GM19463 (cell line): ENCODE results near the gene SASH3.

Experiments used
- ATAC-seq: cut with Tn5 transposase; IDR thresholded peaks from one replicate; pipeline ENCODE4 v1.9.1; 2021; ENCODE audit warnings: mild to moderate bottlenecking, moderate library complexity; ENCODE audit not compliant: unreplicated experiment

SASH3 gene

DNA sequence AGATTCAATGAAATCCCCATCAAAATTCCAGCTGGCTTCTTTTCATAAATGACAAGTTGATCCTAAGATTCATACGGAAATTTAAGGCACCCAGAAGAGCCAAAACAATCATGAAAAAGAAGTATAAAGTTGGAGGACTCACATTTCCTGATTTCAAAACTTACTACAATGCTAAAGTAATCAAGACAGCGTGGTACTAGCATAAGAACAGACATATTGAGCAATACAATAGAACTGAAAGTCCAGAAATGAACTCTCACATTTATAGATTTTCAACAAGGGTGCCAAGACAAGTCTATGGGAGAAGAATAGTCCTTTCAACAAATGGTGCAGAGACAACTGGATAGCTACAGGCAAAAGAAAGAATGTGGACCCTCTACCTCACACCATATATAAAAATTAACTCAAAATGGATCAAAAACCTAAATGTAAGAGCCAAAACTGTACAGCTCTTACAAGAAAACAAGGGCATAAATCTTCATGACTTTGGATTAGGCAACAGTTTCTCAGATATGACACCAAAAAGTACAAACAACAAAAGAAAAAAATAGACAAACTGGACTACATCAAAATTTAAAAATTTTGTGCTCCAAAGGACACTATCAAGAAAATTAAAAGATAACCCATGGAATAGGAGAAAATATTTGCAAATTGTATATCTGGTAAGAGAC, 28.5 kb downstream of the SASH3 start:
- ATAC-seq, result no peak

DNA sequence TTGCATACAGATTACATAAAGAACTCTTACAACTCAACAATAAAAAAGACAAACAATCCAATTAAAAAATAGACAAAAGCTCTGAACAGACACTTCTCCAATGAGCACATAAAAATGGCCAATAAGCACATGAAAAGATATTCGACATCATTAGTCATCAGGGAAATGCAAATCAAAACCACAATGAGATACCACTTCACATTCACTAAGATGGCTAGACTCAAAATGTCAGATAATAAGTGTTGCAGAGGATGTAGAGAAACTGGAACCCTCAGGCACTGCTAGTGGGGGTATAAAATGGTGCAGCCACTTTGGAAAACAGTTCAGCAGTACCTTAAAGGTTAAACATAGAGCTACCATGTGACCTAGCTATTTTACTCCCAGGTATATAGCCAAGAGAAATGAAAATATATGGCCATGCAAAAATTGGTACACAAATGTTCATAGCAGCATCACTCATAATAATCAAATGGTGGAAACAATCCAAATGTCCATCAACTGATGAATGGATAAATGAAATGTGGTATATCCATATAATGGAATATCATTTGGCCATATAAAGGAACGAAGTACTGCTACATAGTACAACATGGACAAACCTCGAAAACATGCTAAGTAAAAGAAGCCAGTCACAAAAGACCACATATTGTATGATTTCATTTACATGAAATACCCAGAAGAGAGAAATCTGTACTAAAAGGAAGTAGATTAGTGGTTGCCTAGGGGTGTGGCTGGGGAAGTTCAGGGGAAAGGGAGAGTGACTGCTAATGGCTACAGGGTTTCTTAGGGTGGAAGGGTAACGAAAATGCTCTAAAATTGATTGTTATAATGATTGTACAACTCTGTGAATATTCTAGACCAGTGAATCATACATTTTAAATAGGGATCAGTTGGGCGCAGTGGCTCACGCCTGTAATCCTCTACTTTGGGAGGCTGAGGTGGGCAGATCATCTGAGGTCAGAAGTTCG, 29.4 kb downstream of the SASH3 start:
- ATAC-seq, result no peak

DNA sequence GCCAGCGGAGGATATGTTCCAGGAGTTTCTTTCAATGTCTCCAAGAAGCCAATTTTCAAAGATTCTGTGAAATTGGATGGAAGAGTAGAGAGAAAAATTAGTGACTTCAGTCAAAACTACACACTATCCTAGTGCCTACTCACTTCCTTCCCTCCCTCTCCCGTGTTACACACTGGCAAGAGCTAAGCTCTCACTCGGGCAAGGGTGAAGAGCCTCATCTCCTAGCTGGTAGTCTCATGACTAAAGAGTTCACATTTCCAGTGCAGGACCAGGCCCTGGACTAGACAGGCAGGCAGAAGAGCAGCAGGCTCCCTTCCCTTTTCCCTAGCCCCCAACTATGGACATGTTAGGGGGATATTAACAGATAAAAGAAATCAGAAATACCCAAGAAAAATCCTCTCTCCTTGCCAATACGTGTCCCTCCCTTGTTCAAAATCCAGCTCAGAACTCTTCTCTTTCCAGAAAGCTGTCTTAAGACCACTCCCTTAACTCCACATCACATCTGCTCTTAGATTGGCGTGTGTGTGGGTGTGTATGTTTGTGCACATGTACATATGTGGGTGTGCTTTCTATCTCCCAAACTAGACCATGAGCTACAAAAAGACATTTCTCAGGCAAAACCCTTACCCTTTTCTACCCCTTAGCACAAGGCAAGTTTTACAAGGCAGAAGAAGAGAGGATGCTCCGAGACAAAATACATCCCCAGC, 34.1 kb downstream of the SASH3 start:
- no peak for ATAC-seq

DNA sequence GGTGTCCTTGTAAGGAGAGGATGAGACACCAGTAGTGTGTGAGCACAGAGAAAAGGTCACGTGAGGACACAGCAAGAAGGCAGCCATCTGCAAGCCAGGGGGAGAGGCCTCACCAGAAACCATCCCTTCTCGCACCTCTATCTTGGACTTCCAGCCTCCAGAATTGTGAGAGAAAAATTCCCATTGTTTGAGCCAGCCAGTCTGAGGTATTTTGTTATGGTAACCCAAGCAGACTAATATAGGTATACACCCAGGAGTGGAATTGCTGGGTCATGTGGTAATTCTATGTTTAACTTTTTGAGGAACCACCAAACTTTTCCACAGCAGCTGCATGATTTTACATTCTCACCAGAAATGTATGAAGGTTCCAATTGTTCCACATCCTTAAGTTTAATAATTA, 38.4 kb downstream of the SASH3 start:
- ATAC-seq, result no peak

DNA sequence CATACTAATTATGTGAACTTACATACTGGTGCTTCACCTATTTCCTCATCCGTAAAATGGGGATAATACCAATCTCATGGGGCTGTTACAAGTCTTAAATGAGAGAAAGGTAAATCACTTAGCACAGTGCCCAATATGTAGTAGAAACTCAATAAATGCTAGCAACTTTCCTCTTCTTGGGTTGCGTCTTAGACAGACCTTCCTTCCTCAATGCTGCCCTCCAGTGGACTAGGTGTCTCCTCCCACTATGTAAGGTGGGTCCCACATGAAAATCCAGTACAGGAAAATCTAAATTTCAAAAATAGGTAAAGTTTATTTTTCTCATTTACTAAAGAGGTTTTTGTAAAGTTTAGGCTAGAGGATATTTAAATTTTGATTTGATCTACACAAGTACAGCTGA, 43.4 kb downstream of the SASH3 start:
- peak; percentile 72 for ATAC-seq

DNA sequence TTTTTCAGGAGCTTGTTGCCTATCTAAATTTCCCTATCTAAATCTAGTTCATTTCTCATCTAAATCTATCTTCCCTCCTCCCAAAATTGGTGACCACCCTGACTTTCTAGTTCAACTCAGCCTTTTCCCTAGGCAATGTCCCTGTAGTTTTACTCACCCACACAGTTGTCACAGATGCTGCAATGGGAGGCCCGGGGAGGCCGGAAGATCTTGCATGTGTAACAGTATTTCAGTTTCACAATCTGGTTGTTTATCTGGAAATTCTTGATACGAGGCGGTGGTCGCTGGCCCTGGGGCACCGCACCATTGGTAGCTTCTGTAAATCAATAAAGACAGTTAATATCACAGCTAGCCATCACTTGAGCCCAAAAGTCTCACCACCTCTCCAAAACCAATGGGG, 43.8 kb downstream of the SASH3 start:
- ATAC-seq, result no peak

GRCh38 chrX:129824620-129825019, 44.9 kb downstream of the SASH3 start:
- ATAC-seq, result no peak

- ATAC-seq, result no peak
These were observed 46.2 kb downstream of the SASH3 start for GRCh38 chrX:129825746-129826505.

GRCh38 chrX:129830494-129830893, 50.7 kb downstream of the SASH3 start:
- no peak for ATAC-seq

DNA sequence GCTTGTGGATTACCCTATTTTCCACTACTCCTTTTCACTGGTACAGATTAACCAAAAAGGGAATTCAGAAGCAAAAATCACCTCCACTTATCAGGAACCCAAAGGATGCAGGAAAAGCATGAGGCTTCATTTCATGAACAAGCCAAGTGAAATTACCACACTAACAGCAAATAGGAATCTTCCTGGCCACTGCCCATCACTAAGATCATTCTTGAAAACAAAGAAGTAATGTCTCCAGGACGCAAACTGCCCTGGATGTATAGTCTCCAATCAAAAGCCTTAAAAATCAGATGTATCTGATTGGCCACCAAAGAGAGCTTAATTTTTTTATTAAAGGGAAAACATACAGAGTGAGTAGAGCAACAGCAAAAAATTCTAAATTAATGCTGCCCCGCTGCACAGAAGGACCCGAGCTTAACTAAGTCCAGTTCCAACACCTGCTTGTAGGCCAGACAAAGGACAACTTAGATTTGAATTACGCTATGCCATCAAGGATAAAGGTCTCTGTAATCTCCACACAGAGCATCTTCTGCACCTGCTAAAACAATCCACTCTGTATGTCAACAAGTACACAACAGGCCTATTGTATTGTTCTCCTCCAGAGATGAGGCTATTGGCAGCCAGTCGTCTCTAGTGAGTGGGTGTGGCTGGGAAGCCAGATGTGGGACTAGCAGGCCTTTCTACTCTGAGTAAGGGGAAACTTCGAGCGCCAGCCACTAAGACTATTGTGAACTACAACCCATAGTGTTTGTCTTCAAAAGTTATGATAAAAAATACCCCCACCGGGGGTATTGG, 51.5 kb downstream of the SASH3 start:
- no peak for ATAC-seq

DNA sequence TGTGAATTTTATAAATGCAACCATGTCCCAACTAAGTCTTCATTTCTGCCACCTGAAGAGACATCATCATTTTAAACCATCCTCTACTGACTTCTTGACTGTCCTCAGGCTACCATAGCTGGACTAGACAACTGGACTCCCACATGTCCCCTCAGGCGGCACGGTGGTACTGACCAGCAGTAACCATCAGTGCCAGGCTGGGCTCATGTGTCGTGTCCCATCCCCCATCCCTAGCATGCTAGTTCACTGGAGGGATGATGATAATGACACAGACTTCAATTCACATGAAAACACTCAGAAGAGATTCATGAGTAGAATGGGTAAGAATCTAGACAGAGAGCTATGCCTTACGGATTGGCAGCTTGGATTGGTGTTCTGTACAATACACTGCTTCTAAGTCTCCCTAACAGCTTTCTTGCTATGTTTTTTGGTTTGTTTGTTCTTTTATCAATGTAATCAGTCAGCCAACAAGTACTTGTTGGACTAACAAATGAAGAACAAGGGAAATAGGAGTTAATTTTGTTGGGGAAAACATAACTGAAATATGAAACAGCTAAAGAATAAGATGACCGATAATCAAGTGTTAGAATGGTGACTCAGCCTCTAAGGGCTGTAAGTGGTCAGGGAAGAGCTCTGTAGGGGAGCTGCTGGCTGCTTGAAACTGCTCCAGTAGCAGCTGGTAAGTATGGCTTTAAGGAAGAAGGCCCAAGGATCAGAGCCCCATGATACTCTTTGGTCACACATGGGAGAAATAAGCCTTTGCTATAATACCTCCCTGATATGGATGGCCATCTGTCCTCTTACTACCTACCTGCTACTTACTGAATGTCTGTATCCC, 53.6 kb downstream of the SASH3 start:
- ATAC-seq, result no peak

DNA sequence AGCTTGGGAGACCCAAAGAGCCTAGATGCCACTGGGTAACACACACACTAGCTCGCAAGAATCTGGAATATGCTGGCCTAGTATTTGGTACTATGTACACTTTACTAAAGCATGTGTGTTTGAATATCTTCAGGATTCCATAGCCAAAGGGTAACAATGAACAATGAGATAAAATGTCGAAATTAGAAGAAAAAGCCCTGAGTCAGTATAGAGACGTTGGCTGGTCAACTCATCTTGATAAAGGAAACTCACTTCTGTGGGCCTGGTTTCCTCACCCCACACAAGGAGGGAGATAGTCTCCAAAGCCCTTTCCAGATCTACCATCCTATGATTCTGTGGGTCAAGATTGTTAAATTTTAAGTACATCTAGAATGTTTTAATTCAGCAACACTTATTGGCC, 57.1 kb downstream of the SASH3 start:
- no peak for ATAC-seq

- no peak for ATAC-seq
These were observed 60.6 kb downstream of the SASH3 start for GRCh38 chrX:129840344-129840743.

DNA sequence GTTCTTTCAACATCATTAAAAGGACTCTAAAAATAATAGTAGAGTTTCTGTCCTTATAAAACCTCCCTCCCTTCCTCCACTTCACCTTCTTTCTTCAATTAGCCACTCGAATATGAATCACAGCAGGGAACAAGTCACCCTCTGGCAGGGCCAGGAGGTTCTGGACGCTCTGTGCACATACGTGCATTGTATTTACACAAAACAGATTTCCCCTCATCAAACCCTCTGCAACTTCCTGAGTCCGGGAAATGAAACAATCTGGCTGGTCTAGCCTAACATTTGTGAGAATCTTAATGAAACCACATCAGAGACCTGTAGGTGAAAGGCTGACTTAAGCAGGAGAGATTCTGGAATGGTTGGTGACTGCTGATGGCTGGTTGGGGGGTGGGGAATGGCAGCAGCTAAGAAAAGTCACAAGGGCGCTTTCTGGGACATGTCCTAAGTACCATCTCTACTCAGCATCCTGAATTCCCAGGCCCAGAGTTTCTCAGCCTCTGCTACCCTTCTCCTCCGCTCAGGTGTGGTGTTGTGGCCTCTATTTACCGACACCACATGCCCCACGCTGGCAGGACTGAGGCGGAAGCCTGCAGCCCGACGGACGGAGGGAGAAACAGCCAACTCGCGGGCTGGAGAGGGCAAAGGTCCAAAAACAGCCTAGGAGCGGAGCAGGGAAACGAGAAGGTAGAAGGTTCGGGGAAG, 62.9 kb downstream of the SASH3 start:
- no peak for ATAC-seq

GRCh38 chrX:129843209-129843458, 63.4 kb downstream of the SASH3 start:
- ATAC-seq, result no peak

DNA sequence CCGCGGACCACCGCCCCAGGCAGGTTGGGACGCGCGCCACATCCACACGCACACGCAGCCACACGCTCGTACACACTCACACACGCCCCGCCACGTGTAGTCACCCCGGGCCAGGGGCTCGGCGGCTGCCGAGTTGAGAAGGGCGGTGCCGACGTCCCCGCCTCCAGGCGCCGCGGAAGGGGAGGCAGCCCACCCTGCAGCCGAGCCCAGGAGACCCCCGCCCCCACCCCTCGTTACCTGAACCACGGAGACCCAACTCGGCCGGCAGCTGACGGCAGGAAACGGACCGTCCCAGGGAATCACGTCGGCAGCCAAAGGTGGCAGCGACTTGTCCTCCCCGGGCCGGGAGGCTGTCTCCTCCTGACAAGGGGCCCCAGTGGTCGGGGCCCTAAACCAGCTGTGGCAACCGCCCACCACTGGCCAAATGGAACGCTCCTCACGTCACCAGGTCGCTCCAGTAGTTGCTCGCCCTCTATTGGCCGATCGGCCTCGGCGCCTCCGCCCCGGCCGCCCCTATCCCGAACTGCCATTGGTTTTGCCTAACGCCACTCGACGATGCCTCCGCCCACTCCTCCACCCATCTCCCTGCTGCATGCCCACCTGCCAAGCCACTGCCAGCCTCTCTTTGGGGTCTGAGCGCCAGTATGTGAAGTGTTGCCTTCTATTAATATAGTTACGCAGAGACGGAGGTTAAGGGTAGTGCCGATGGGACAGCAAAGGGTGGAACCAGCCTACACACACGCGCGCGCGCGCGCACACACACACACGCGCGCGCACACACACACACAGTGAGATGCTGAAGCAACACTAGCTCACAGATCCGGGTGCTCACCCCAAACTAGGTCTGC, 63.9 kb downstream of the SASH3 start, which contains the start of gene ZDHHC9:
TSS of gene ZDHHC9 (minus strand) at position 428 of the 848 bp plus-strand sequence. CDS start 1,941 bp downstream, outside the sequence.
- peak; percentile 97 for ATAC-seq
